ENCODE measurements around the gene EBP. TPM values are rescaled to one million over a fixed set of nuclear protein-coding genes. Genes with fewer than 3 reads are reported as not detected.

The EBP gene
- polyA plus RNA-seq, 1 donor from 2014 or later = 134 TPM

DNA sequence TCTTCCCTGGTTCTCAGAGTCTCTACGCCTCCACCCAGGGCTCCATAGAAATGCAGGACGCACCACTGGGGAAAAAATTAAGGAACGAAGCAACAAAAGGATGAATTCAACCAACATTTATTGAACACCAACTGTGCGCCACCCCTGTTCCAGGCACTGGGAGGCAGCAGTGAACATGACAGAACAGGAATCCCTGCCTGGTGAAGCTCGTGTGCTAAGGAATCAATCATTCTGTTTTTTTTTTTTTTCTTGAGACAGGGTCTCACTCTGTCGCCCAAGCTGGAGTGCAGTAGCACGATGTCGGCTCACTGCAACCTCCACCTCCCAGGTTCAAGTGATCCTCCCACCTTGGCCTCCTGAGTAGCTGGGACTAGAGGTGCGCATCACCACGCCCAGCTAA lies 47.5 kb upstream of the EBP start:
- TF ChIP-seq, protein P1, sequence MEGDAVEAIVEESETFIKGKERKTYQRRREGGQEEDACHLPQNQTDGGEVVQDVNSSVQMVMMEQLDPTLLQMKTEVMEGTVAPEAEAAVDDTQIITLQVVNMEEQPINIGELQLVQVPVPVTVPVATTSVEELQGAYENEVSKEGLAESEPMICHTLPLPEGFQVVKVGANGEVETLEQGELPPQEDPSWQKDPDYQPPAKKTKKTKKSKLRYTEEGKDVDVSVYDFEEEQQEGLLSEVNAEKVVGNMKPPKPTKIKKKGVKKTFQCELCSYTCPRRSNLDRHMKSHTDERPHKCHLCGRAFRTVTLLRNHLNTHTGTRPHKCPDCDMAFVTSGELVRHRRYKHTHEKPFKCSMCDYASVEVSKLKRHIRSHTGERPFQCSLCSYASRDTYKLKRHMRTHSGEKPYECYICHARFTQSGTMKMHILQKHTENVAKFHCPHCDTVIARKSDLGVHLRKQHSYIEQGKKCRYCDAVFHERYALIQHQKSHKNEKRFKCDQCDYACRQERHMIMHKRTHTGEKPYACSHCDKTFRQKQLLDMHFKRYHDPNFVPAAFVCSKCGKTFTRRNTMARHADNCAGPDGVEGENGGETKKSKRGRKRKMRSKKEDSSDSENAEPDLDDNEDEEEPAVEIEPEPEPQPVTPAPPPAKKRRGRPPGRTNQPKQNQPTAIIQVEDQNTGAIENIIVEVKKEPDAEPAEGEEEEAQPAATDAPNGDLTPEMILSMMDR (IDR thresholded peaks at IDR 0.05; ENCODE audit: poor library complexity, severe bottlenecking) = peak; percentile 34
- TF ChIP-seq SMC3 (conservative IDR thresholded peaks at IDR 0.05; ENCODE audit: poor library complexity) = no peak
- Histone ChIP-seq H3K4me3 (ENCODE audit: low read length) (no peak overlapping the region), H3K9me2 (ENCODE audit: insufficient read depth, low read length) (no peaks in the 10 kb centered on the region), H3K79me2 (replicated peaks; ENCODE audit: insufficient read depth, low read length) (peaks cover 11% of the 10 kb centered on the region), H3K27me3 (ENCODE audit: insufficient read depth, low read depth, low read length) (no peaks in the 10 kb centered on the region), H3F3A (ENCODE audit: insufficient read depth, low read length, poor library complexity, severe bottlenecking) (no peaks in the 10 kb centered on the region), H2AFZ (ENCODE audit: low read depth, low read length) (no peak overlapping the region), H3K36me3 (ENCODE audit: insufficient read depth, low read length) (no peaks in the 10 kb centered on the region), H4K20me1 (ENCODE audit: insufficient read depth) (no peaks in the 10 kb centered on the region), H3K9ac (ENCODE audit: low read length) (no peak overlapping the region), H3K27ac (ENCODE audit: low read length) (no peak overlapping the region), H3K4me2 (ENCODE audit: low read length) (no peak overlapping the region), H3K9me3 (ENCODE audit: low read length) (no peaks in the 10 kb centered on the region)

DNA sequence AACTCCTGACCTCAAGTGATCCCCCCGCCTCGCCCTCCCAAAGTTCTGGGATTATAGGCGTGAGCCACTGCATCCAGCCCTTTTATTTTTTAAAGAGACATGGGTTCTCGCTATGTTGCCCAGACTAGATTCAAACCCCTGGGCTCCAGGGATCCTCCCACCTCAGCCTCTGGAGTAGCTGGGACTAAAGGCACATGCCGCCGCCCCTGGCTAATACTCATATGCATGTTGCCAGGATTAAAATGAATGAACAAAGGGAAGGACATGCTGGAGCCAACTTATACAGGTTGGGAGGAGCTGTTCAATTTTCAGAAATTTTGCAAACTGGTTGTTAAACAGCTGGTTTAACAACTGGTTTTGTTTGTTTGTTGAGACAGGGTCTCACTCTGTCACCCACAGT lies 47.0 kb upstream of the EBP start:
- Histone ChIP-seq H3K36me3 (ENCODE audit: insufficient read depth, low read length) (no peaks in the 10 kb centered on the region), H3K27me3 (ENCODE audit: insufficient read depth, low read depth, low read length) (no peaks in the 10 kb centered on the region), H3F3A (ENCODE audit: insufficient read depth, low read length, poor library complexity, severe bottlenecking) (no peaks in the 10 kb centered on the region), H3K9me3 (ENCODE audit: low read length) (no peaks in the 10 kb centered on the region), H3K9me2 (ENCODE audit: insufficient read depth, low read length) (no peaks in the 10 kb centered on the region), H3K4me3 (ENCODE audit: low read length) (peak overlapping the region; percentile 87), H3K79me2 (replicated peaks; ENCODE audit: insufficient read depth, low read length) (peaks cover 11% of the 10 kb centered on the region), H4K20me1 (ENCODE audit: insufficient read depth) (no peaks in the 10 kb centered on the region), H2AFZ (ENCODE audit: low read depth, low read length) (no peak overlapping the region), H3K9ac (ENCODE audit: low read length) (no peak overlapping the region), H3K4me2 (ENCODE audit: low read length) (no peak overlapping the region), H3K27ac (ENCODE audit: low read length) (no peak overlapping the region)
- no peak for TF ChIP-seq EZH2 (IDR thresholded peaks at IDR 0.05; ENCODE audit: borderline replicate concordance, insufficient read depth, low read length, poor library complexity, severe bottlenecking)
- TF ChIP-seq TAF1 (IDR thresholded peaks at IDR 0.05; ENCODE audit: low read depth) = no peak
- TF ChIP-seq, protein P2, sequence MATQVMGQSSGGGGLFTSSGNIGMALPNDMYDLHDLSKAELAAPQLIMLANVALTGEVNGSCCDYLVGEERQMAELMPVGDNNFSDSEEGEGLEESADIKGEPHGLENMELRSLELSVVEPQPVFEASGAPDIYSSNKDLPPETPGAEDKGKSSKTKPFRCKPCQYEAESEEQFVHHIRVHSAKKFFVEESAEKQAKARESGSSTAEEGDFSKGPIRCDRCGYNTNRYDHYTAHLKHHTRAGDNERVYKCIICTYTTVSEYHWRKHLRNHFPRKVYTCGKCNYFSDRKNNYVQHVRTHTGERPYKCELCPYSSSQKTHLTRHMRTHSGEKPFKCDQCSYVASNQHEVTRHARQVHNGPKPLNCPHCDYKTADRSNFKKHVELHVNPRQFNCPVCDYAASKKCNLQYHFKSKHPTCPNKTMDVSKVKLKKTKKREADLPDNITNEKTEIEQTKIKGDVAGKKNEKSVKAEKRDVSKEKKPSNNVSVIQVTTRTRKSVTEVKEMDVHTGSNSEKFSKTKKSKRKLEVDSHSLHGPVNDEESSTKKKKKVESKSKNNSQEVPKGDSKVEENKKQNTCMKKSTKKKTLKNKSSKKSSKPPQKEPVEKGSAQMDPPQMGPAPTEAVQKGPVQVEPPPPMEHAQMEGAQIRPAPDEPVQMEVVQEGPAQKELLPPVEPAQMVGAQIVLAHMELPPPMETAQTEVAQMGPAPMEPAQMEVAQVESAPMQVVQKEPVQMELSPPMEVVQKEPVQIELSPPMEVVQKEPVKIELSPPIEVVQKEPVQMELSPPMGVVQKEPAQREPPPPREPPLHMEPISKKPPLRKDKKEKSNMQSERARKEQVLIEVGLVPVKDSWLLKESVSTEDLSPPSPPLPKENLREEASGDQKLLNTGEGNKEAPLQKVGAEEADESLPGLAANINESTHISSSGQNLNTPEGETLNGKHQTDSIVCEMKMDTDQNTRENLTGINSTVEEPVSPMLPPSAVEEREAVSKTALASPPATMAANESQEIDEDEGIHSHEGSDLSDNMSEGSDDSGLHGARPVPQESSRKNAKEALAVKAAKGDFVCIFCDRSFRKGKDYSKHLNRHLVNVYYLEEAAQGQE (IDR thresholded peaks at IDR 0.05; ENCODE audit: borderline replicate concordance) = no peak
- TF ChIP-seq POLR2AphosphoS5 (IDR thresholded peaks at IDR 0.05) = no peak
- TF ChIP-seq RAD21 (conservative IDR thresholded peaks at IDR 0.05) = no peak
- TF ChIP-seq SMC3 (conservative IDR thresholded peaks at IDR 0.05; ENCODE audit: poor library complexity) = no peak
- no peak for TF ChIP-seq MXI1 (conservative IDR thresholded peaks at IDR 0.05; ENCODE audit: poor library complexity, severe bottlenecking)
- TF ChIP-seq, protein P1 (IDR thresholded peaks at IDR 0.05; ENCODE audit: poor library complexity, severe bottlenecking) = no peak
- TF ChIP-seq EP300 (conservative IDR thresholded peaks at IDR 0.05; ENCODE audit: poor library complexity, severe bottlenecking) = no peak
